GM18502 (cell line): ENCODE data around the gene ARID5B.
"Not testable (repeated sequence)": the region's sequence is repeated elsewhere in the genome, so short reads cannot be mapped to it uniquely, and the experiment has no call there.

ENCODE experiments used
- ATAC-seq: cut with Tn5 transposase; IDR thresholded peaks from one replicate; pipeline ENCODE4 v1.9.1; 2021; ENCODE audit warnings: mild to moderate bottlenecking; ENCODE audit not compliant: unreplicated experiment, poor library complexity

The ARID5B gene, protein sequence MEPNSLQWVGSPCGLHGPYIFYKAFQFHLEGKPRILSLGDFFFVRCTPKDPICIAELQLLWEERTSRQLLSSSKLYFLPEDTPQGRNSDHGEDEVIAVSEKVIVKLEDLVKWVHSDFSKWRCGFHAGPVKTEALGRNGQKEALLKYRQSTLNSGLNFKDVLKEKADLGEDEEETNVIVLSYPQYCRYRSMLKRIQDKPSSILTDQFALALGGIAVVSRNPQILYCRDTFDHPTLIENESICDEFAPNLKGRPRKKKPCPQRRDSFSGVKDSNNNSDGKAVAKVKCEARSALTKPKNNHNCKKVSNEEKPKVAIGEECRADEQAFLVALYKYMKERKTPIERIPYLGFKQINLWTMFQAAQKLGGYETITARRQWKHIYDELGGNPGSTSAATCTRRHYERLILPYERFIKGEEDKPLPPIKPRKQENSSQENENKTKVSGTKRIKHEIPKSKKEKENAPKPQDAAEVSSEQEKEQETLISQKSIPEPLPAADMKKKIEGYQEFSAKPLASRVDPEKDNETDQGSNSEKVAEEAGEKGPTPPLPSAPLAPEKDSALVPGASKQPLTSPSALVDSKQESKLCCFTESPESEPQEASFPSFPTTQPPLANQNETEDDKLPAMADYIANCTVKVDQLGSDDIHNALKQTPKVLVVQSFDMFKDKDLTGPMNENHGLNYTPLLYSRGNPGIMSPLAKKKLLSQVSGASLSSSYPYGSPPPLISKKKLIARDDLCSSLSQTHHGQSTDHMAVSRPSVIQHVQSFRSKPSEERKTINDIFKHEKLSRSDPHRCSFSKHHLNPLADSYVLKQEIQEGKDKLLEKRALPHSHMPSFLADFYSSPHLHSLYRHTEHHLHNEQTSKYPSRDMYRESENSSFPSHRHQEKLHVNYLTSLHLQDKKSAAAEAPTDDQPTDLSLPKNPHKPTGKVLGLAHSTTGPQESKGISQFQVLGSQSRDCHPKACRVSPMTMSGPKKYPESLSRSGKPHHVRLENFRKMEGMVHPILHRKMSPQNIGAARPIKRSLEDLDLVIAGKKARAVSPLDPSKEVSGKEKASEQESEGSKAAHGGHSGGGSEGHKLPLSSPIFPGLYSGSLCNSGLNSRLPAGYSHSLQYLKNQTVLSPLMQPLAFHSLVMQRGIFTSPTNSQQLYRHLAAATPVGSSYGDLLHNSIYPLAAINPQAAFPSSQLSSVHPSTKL

DNA sequence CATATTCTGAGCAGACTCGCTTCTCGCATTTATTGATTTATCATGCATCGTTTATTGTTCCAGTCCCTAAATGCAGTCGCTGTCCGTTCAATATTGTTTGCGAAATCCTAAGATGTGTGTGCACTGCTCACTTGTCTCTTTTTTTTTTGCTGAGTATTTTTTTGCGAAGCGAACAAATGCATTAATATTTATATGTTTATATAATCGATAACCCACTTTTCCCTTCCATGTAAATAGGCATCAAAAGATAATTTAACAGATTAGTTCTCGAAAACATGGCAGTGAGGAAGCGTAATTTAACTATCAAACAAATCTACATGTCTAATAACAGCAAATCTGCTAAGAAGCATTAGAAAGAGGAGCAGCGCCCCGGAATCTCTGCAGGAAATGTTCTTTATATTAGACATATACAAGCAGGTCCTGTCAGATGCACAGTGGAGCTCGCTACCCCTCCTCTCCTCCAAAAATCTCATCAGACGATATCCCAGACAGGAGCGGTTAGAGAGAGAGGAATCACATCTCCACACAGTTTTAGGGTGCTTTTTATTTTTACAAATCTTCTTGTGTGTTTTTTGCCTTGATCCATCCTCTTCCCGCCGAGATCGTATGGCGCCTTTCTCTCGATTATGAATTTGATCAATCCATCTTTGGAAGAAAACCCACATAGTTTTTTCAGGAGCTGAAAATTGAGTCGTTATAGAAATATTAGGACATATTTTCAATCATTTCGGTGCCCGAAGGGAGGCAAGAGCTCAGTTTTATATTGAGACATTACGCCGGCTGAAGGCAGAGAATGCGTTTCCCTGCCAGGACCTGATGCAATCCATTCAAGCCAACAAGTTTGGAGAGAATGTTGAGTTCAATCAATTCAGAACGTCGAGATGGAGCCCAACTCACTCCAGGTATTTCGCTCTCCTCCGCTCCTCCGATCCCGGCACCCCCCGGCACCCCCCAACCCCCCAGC lies at the start of gene ARID5B:
TSS of gene ARID5B (plus strand) at position 871 of the 964 bp plus-strand sequence. CDS start at position 882, 11 bp downstream.
- ATAC-seq: no peak

DNA sequence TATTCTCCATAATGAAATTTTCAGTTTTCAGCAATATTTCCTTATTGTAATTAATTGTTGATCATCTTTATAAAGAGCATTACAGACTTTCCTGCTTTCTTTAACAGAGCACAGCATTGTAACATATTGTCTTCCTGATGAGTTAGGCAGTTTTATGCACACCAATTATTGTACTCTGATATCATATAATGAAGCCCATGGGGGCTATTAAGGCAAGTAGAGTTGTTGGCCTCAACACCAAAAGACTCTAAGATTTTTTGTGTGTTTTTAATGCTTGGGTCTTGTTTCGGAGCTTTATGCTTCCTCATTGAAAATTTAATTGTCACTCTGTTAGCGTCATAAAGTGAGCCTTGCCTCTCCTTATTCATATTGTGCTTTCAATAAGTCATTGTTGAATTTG lies 49.2 kb upstream of the ARID5B start:
- no peak for ATAC-seq

DNA sequence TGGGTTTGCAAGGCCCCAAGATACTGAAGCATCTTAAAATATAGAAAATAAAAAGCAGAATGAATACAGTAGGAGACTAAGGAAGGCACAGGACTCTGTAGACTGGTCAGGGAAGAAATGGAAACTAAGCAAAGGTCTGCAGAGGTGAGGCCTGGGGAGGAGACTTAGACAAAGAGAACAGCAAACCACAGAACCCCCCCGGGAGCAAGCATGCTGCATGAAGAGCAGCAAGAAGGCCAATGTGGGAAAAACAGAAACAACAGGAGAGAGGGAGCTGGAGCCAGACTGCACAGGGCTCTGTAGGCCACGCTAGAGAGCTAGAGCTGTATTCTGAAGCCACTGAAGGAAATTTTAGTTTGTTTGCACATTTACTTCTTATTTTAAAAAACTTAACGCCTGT lies 45.7 kb upstream of the ARID5B start:
- no peak for ATAC-seq

DNA sequence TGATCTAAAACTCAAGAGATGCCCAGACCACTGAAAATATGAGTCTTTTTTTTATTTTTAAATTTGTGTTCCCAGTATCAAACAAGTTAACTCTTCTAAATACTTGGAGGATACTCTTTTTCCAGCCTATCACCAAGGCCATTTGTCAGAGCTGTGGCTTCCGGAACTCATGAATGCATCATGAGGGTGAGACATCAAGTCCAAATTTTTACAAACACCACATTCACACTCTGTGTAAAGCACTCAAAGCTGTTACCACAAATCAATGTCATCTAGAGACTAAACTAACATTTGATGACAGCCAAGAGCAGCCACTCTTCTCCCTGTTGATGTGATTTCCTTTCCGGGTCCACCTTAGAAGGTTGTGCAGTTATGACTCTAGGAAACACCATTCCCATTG lies 43.8 kb upstream of the ARID5B start:
- ATAC-seq: no peak

DNA sequence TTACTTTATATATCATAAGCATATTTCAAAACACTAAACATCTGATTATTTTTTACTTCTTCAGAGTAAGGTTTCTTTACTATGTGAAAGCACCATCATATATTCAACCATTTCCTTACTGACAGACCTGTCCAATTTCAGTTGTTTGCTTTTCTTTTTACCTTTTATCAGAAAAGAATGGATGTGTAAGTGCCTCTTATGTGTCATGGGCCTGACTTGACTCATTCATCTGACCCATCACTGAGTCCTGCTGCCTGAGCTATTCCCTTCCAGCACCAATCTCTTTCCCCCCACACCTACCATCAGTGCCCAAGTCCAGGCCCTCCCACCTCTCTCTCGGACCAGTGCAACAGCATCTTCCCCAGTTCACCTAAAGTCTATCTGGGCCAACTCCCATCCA lies 41.7 kb upstream of the ARID5B start:
- ATAC-seq: no peak

DNA sequence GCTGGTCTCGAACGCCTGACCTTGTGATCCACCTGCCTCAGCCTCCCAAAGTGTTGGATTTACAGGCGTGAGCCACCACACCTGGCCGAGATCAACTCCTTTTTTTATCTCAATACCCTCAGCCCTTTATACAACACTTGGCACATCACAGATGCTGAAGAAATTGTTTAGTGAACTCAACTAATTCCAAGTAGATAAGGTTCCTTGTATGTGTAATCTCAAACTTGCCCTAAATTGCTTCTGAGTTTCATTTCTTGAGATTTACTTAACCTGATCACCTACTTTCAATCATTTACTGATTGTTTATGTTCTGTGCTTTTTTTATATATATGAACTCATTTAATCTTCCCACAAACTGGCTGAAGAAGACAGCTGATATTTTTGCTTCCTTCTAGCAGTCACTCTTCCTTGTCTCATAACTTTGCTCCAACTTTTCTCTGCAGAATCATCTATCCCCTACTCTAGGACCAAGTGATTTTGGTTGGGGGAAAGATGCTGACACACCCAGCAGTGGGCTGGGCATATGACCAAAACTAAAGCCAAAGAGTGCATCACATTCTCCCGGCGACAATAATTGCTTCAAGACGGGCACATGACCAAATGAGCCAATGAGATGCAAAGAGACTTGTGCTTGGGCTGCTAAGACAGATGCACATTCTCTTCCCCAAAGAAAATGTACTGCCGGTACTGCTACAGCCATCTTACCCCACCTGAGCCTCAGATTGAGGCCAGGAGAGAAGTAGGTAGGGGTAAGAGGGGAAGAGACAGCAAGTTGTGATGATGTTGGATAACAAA lies 40.3 kb upstream of the ARID5B start:
- ATAC-seq: no peak

DNA sequence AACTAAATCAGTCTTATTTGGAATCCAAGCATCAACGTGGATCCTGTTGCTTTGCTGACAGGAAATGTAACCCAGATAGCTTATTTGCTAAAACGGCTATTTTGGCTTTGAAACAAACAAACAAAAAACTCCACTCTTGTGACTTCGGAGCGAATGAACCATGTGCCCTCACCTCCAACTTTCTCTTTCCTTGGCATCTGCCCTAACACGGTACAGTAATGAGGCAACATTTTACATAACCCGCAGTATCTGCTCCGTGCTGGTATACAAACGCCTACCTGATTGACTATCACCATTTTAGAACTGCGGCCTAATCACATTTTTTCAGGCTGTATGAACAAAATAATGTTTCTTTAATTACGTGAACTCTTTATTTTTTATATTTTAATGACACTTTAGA lies 37.5 kb upstream of the ARID5B start:
- ATAC-seq: no peak

DNA sequence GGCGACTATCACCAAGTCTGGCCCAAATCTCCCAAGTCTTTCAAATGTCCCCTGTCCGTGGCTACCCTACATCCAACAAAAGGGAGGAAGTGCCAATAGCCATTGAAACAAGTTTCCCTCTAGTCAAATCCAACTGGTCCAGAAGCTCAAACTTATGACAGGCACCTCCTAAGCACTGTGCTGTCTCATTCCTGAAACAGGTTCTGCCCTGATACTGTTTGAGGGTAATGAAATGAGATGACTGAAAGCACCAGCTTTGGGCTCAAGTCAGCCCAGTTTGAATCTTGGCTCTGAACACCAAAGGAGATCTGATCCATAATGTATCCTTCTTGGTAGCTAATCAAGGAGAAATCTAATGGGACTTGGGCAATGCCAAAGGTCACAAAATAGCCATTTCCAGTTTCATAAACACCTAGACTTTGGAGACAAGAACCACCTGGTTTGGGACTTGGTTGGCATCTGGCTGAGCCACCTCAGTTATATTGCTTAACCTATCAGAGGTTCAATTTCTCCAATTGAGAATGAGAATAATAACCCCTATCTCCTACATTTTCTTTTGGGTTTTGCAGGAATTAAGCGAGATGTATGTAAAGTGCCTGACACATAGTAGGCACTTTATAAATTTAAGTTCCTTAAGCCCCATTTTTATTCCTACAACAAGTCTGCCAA lies 34.7 kb upstream of the ARID5B start:
- ATAC-seq: no peak

DNA sequence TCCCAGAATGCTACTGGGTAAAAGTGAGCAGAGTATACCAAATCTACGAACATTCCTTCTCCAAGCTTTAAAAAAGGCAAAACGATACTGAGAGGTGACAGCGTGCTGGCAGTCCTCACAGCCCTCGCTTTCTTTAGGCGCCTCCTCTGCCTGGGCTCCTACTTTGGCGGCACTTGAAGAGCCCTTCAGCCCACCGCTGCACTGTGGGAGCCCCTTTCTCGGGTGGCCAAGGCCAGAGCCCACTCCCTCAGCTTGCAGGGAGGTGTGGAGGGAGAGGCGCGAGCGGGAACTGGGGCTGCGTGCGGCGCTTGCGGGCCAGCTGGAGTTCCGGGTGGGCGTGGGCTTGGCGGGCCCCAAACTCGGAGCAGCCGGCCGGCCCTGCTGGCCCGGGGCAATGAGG lies 34.1 kb upstream of the ARID5B start:
- ATAC-seq: not testable (repeated sequence)

DNA sequence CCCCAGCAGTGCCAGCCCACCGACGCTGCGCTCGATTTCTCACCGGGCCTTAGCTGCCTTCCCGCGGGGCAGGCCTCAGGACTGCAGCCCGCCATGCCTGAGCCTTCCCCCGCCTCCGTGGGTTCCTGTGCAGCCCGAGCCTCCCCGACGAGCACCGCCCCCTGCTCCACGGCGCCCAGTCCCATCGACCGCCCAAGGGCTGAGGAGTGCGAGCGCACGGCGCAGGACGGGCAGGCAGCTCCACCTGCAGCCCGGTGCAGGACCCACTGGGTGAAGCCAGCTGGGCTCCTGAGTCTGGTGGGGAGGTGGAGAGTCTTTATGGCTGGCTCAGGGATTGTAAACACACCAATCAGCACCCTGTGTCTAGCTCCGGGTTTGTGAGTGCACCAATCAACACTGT lies 33.7 kb upstream of the ARID5B start:
- not testable (repeated sequence) for ATAC-seq

DNA sequence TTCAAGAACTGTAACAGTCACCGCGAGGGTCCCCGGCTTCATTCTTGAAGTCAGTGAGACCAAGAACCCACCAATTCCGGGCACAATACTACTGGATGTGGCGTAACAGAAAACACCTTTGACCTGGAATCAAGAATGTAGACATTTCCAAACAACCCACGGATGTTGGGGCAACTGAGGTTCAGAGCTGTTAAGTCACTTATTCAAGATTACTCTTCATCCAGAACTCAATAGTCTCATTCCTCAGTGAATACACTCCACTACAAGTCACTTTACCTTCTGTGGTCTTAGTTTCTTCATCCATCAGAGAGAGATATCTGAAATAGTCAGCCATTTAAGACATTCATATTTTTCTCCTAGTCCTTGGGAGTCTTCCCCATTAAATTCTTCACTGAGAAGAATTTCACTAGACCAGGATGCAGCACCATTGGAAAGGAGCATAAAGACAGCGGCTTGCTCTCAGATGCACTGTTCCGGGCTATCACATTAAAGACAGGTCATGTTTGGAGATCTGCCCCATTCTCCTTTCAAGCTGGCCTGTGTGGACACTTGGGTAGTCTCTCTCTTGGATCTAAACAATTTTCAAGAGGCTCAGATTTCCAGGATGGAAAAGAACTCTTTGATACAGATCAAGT lies 32.3 kb upstream of the ARID5B start:
- ATAC-seq: no peak

DNA sequence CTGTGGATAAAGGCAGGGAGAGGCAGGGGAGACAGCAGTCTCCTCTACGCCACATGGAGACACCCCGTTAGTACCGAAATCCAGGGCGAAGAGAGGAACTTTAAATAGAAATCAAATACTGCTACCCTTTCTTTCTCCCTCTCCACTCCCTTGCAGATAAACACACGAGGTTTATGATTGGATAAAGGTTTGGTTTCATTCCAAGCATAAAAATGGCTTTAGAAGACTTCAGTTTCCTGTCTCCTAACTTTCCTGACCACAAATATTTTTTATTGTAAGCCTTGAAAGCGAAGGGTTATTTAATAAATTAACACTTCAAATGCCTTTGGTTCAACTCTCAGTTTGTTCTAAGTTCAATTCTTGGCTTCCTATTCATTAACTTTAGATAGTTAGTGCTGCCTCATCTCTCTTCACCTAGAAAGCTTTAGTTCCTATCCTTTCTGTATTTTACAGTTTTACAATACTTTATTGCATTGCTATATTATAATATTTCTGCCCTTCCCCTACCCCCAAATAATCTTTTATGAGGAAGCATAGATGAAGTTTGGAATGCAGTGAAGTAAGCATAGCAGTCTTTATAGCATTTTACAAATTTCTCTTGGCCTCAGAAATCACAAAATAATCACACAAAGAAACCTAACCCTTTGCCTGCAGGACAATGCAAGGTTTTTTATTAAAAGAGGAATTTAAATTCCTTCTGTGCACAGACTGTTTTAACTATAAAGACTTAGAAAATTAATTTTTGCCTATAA lies 31.5 kb upstream of the ARID5B start:
- no peak for ATAC-seq

DNA sequence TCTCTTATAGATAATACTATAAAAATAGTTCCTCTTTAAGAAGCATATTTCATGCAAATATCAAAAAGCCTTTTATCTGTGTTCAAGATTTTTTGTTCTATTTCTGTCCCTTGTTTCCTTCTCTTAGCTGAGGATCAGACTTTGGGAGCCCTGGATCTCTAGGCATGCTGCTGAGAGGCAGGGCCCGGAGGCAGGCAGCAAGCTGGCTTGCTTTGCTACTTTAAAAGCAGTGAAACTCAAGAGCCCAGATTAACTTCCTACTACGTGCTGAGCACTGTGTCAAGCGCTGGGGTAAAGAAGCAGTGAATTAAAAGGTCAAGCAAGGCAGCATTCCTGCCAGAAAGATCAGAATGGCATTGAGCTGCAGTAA lies 31.0 kb upstream of the ARID5B start:
- no peak for ATAC-seq

DNA sequence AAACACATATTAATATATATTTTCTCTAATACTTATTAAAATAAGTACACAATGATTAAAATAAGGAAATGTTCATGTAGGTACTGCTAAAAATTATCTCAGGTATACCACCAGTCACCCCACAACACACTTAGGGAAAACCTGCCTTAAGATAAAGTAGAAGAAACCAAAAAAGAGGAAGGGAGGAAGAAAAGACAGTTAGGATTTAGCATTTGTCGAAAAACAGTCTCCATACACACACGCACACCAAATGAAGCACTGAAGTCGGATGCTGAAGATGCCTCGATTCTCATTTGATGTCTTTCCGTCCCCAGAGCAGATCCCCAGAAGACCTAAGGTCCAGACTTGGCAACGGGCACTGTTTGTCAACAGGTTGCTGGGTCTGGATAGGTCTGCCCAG lies 30.0 kb upstream of the ARID5B start:
- ATAC-seq: no peak

DNA sequence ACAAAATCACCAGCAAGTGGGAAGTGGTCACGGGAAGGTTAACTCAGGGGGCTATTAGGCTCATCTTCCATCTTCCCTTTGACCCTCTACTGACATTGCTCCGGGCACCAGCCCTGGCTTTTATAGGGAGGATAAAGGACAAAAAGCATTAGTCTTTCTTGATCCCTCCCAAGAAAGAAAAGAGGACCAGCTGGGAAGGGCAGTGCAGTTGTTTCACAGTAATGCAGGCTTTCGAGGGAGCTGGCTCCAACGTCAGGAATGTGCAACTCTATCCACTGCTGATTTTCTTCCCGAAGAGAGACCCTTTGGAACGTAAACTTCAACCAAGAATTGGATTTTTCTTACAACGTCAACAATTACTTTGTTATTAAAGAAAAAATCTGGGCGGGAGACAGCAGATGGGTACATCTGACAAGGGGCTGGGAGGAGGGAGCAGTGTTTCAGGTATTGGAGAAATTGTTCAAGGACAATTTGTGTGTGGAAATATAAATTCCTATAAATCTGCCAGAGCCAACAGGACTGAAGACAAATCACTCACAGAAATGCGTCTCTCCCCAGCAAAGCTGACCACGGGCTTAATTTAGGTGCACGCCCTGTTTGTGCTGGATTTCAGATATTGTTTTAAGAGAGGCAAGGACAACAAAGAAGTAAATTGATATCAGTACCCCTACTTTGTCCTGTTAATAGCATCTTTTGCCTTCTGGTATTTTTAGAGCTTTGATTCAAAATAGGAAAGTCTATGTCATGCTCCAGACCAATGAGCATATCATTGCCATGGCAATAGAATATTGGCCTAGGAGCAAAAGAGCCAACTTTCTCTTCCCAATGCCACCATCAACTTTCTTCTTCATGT lies 23.4 kb upstream of the ARID5B start:
- no peak for ATAC-seq

DNA sequence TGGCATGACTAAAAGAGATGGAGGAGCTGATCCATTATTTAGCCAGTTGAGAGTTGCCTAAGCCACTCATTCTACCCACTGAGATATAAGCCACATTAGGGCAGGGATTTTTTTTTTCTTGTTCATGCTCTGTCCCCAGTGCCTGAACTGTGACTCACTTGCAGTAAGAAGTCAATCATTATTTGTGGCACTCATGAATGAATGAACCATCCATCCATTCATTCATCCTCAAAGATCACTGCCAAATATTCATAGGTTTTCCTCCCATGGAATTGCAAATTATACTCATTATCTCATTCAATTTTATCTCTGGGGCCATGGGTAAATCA lies 22.8 kb upstream of the ARID5B start:
- no peak for ATAC-seq
